GM19193 (cell line): ENCODE results near the gene KDM1B.

Experiments
- POLR2A ChIP-seq: IDR thresholded peaks from 4 replicates; pipeline ENCODE4 v1.6.1; 2011; ENCODE audit not compliant: insufficient read depth, insufficient read length; ENCODE audit errors: extremely low read depth

KDM1B gene

DNA sequence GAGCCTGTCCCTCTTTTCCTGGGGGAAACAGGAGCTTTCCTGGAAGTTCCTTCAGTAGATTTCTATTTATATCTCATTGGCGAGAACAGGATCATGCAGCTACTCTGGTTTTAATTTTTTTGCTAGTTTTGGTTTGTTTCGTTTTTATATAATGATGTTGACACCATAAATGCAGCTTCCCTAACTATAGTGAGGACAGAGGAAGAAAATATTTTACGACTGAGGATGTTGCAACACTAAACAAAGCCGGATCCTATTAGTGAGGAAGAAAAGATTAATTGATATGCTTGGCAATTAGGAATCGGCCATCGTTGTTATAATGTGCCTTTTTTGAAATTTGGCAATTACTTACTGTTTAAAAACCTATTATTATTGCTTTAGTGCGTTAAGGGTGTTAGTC is 16.6 kb downstream of the KDM1B start:
- no peak for TF ChIP-seq POLR2A

DNA sequence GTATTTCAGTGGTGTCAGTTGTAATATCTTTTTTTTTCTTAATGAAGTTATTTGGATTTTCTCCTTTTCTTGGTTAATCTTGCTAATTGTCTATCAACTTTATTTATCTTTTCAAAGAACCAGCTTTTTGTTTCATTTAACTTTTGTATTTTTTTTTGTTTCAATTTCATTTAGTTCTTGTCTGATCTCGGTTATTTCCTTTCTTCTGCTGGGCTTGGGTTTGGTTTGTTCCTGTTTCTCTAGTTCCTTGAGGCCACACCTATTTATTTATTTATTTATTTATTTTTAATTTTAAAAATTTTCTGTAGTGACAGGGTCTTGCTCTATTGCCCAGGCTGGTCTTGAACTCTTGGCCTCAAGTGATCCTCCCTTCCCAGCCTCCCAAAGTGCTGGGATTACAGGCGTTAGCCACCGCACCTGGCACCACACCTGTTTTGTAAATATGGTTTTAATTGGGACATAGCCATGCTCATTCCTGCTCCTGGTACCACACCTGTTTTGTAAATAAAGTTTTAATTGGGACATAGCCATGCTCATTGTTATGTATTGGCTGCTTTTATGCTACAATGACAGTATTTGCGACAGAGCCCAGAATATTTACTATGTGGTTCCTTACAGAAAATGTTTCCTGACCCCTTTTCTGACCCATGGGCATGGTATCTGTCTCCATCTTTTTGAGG is 22.2 kb downstream of the KDM1B start:
- TF ChIP-seq POLR2A, result no peak

DNA sequence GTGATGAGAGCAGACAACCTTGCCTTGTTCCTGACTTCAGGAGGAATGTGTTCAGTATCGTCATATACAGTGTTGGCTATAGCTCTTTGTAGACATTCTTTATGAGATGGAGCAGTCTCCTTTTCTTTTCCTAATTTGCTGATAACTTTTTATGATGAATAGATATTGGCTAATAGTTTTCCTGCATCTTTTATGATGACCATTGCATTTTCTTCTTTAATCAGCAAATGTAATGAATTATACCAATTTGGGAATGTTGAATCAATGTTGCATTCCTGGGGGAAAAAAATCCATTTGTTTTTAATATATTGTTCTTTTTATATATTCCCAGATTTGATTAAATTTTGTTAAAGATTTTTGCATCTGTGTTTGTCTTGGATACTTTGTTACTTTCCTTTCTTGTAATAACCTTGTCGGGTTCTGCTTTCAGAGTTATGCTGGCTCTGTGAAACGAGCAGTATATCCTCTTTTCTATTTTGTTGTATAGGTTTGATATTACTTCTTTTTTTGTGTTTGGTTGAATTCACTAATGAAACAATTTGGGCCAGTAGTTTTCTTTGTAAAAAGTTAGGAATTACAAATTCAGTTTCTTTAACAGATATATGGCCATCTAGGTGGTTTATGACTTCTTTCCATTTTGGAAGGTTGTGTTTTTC is 23.9 kb downstream of the KDM1B start:
- no peak for TF ChIP-seq POLR2A

DNA sequence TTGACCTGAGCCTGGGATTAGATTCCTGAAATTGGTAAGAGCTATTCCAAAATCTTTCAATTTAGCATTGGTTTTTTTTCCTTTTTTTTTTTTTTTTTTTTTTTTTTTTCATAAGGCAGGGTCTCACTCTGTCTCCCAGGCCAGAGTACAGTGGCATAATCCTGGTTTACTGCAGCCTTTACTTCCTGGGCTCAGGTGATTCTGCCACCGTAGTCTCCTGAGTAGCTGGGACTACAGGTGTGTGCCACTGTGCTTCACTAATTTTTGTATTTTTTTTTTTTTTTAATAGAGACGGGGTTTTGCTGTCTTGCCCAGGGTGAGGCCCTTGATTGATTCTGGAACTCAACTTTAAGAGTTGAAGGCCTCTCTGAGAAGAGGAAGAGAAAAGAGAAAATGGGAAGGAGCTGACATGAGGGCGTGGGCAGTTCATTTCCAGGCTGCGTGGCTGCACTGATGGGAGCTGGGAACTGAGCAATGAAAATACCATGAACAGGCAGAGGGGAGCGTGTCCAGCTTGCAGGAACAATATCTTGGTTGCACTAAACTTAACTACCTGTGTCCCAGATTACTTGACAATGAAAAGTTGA is 24.6 kb downstream of the KDM1B start:
- no peak for TF ChIP-seq POLR2A

DNA sequence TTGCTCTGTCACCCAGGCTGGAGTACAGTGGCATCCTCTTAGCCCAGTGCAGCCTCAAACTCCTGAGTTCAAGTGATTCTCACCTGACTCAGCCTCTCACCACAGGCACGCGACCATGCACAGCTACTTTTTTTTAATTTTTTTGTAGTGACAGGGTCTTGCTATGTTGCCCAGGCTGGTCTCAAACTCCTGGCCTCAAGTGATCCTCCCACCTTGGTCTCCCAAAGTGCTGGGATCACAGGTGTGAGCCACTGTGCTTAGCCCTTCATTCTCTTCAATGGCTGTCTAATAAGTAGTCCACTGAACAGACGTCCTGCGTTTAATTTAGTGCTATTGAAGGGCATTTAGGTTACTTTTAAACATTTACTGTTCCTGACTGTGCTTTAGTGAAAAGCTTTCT is 27.3 kb downstream of the KDM1B start:
- no peak for TF ChIP-seq POLR2A

DNA sequence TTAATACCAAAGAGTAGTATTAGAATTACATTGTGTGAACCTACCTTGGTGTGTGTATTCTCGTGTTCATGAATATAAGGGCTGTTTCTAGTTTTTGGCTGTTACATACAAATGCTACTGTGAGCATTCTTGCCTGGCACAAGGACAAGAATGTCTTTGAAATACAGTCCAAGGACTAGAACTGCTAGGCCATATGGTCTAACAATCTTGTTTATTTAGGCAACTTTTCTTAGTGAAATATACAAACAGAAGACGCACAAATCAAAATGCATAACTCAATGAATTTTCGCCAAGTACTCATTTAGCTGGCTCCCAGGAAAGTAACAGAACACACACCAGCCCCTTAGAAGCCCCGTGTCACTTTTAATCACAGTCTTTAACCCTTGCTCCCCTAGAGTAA is 28.5 kb downstream of the KDM1B start:
- TF ChIP-seq POLR2A, result no peak

DNA sequence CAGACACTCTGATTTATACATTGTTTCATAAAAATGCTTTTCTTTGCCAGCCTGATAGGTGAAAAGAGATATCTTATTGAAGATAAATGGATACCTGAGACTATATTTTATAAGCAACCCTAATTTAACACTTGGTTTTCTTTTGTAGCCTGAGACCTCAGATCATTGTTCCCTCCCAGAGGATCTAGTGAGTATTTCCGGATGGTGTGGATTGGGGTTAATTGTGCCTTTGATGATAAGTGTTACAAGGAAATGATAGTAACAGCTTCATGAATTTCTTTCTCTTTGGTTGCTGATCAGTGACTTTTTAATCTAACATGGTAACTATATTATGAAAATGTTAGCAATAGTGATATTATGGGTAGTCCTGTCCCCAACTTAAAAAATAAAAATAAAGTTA is 30.4 kb downstream of the KDM1B start:
- TF ChIP-seq POLR2A, result no peak

DNA sequence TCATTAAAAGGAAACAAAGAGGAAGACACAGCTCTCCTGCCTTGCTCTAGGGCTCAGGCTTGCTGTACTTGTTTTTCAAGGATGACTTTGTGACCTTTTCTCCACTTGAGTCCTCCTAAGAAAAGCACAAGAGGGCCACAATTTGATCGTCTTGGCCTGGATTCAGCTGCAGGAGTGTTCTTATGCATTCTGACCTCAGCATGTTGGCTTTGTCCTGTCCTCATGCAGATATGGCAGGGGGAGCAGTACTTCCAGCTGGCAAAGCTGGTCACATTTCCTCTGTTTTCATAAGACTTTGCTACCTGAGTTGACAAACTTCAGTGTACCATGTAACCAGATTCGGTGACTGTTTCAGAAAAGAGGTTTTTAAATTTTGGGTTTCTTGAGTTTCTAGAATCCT is 30.8 kb downstream of the KDM1B start:
- no peak for TF ChIP-seq POLR2A

DNA sequence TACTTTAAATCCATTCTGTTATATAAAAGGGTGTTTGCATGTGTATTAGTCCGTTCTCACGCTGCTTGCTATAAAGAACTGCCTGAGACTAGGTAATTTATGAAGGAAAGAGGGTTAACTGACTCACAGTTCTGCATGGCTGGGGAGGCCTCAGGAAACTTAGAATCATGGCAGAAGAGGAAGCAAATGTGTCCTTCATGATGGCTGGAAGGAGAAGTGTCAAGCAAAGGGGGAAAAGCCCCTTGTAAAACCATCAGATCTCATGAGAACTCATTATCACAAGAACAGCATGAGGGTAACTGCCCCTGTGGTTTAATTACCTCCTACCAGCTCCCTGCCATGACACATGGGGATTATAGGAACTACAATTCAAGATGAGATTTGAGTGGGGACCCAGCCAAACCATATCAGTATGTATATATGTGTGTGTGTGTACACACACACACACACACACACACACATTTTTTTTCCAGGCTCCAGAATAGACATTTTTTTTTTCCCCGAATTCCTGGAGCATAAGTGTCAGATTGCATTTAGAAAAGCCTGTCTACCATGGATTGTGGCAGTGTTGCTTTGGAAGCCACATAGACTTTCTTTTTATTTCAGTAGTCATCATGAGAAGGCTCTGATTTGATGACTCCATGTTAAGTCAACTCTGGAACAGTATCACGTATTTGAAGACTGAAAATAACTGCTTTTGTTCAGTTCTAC is 31.5 kb downstream of the KDM1B start:
- TF ChIP-seq POLR2A, result no peak

DNA sequence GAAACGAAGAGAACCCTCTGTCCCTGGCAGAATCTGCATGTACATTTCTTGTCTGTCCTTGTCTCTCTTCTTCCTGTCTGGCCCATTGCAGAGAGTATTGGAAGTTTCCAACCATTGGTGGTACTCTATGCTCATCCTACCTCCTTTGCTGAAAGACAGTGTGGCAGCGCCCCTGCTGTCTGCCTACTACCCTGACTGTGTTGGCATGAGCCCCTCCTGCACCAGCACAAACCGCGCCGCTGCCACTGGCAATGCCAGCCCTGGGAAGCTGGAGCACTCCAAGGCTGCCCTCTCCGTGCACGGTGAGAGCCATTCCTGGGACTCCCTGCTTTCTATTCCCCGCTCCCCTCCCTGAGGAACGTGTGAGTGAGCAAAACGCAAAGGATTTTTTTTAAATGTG is 32.5 kb downstream of the KDM1B start:
- TF ChIP-seq POLR2A, result no peak

DNA sequence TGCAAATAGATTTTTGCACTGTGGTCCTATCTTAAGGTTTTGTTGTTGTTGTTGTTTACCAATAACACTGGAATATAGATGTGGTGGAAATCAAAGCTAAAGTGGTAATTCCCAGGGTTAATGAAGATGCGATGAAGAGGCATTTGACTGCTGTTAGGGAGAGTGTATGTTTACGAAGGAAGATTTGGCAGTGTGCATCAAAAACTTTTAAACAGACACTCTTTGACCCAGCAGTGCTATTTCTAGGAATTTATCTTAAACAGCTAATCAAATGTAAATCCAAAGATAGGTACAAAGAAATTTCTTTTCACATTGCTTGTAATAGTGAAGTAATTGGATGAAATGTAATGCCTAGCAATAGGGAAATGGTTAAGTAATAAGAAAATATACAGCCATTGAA is 34.0 kb downstream of the KDM1B start:
- no peak for TF ChIP-seq POLR2A

DNA sequence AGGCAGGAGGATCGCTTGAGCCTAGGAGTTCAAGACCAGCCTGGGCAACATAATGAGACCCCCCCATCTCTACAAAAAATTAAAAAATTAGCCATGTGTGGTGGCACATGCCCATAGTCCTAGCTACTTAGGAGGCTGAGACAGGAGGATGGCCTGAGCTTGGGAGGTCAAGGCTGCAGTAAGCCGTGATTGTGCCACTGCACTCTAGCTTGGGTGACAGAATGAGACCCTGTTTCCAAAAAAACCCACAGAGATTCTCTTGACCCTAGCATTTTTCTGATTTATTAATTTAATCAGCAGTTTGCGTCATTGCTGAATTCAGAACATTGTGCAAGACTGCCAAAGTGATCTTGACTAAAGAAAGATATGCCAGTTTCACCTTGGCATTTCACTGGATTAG is 36.8 kb downstream of the KDM1B start:
- no peak for TF ChIP-seq POLR2A

DNA sequence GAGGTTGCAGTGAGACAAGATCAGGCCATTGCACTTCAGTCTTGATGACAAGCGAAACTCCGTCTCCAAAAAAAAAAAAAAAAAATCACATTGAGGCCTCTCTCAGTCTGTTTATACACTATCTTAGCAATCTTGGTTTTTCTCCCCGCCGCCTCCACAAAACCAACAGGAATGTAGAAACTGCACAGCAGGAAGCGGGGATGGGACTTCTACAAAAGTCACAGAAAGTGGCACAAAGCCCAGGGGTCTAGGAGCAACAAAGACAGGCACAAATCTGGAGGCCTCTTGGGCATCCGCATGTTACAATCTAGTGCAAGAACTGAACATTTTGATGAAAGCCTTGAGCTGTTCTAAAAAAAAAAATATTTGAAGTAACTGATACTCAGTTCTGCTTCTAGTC is 48.6 kb downstream of the KDM1B start:
- TF ChIP-seq POLR2A, result no peak

DNA sequence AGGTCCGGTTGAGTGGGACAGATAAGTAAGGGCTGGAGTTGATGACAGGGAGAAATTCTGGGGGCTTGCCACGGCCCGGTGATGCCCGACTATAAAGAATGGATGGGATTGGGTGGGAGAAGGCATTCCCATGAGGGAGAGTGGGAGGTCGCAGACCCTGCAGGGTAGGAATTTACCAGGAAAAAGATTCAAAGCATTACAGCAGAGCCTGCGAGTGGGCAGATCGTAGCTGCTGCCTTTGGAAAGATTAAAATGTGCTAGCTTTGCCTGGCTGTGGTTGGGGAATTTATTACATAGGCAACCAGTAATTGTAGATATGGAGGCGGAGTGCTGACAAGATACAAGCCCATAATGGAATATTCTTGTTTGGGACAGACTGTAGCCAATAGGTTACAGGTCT is 49.5 kb downstream of the KDM1B start:
- no peak for TF ChIP-seq POLR2A

DNA sequence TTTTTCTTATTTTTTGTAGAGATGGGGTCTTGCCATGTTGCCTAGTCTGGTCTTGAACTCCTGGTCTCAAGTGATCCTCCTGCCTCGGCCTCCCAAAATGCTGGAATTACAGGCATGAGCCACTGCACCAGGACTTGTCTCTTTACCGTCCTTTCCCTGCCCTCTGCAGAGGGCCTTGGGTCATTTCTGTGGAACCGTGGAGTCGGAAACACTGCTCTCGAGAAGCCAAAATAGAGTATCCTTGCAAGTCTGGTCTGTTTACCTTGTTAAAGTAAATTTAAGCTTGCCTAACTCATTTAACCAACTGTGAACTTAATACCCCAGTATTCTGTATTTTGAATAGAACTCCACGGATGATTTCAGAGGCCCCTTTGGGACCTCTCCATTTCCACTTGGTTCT is 51.4 kb downstream of the KDM1B start:
- no peak for TF ChIP-seq POLR2A

DNA sequence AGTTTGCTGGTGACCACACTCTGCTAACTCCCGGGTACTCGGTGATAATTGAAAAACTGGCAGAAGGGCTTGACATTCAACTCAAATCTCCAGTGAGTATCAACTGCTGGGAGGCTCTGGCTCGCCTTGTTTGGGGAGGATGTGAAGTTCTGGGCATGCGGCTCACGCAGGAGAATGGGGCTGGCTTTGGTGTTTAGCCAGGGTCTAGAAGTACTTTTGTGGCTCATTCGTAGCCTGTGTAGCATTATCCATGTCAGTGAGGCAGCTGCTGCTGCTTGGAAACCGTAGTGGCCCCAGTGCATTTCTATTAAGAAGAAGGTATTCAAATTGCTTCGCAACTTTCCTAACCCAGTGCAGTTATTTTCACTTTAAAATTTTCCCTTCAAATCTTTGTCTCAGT is 52.2 kb downstream of the KDM1B start:
- no peak for TF ChIP-seq POLR2A
